ENCODE data around the gene RASGRF1.

RASGRF1 gene

DNA sequence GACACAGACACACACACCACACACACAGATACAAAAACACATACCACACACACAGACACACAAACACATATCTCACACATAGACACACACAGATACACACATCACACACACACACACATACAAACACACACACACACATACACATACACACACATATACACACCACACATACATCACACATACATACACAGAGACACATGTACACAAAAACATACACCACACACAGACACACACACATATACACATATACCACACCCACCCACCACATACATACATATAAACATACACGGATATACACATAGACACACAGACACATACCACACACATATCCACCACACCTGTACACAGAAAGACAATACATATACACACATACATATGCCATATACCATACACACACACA lies 66.7 kb downstream of the RASGRF1 start:
- Histone ChIP-seq H2AFZ (no peak overlapping the region), H3K36me3 (ENCODE audit: control insufficient read depth, insufficient read depth, low read length) (no peaks in the 10 kb centered on the region), H3K27ac (no peak overlapping the region), H3K4me2 (ENCODE audit: low read length) (no peak overlapping the region), H3K27me3 (ENCODE audit: control insufficient read depth, insufficient read depth, low read length) (no peaks in the 10 kb centered on the region), H3K9ac (no peak overlapping the region), H3K79me2 (no peaks in the 10 kb centered on the region), H3K4me3 (ENCODE audit: low read depth, low read length) (no peak overlapping the region), H3K9me3 (ENCODE audit: control insufficient read depth, low read length) (no peaks in the 10 kb centered on the region), H3K4me1 (no peaks in the 10 kb centered on the region)
- TF ChIP-seq, protein P1, sequence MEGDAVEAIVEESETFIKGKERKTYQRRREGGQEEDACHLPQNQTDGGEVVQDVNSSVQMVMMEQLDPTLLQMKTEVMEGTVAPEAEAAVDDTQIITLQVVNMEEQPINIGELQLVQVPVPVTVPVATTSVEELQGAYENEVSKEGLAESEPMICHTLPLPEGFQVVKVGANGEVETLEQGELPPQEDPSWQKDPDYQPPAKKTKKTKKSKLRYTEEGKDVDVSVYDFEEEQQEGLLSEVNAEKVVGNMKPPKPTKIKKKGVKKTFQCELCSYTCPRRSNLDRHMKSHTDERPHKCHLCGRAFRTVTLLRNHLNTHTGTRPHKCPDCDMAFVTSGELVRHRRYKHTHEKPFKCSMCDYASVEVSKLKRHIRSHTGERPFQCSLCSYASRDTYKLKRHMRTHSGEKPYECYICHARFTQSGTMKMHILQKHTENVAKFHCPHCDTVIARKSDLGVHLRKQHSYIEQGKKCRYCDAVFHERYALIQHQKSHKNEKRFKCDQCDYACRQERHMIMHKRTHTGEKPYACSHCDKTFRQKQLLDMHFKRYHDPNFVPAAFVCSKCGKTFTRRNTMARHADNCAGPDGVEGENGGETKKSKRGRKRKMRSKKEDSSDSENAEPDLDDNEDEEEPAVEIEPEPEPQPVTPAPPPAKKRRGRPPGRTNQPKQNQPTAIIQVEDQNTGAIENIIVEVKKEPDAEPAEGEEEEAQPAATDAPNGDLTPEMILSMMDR (IDR thresholded peaks at IDR 0.05) = no peak

DNA sequence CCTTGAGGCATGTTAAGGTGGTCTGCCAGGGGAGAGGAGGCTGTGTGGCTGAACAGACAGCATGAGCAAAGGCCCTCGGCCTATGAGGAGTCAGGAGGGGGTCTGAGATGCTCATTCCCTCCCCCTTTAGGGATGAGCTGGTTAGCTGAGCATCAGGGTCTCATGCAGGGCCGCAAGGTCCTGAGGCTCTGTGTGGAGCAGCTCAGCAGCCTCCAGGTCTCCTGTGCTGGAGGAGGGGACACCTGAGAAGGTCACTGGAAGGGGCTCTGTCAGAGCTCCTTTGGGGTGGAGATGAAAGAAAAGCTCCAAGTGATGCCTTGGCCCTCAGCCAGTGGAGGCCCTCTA lies 67.1 kb downstream of the RASGRF1 start:
- Histone ChIP-seq H3K4me2 (ENCODE audit: low read length) (no peak overlapping the region), H3K4me1 (no peaks in the 10 kb centered on the region), H3K9me3 (ENCODE audit: control insufficient read depth, low read length) (no peaks in the 10 kb centered on the region), H2AFZ (no peak overlapping the region), H3K36me3 (ENCODE audit: control insufficient read depth, insufficient read depth, low read length) (no peaks in the 10 kb centered on the region), H3K4me3 (ENCODE audit: low read depth, low read length) (no peak overlapping the region), H3K27me3 (ENCODE audit: control insufficient read depth, insufficient read depth, low read length) (no peaks in the 10 kb centered on the region), H3K79me2 (no peaks in the 10 kb centered on the region), H3K27ac (no peak overlapping the region), H3K9ac (no peak overlapping the region)
- TF ChIP-seq, protein P1 (IDR thresholded peaks at IDR 0.05) = no peak

DNA sequence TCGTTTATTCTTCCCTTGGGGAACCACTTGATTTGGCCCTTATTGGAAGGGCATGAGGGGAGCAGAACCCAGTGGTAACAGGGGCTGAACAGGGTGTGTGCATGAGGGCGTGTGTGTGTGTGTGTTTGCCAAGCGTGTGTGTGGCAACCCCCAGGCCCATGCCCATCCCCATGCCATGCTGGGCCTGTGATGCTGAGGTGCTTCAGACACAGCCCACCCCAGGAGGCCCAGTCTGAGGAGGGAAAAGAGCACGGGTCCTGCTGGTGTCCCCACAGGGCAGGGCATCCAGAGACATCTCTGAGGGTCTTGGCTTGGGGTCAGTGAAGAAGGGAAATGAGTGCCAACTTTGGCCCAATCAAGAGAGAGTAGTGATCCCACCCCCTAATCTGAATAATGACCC lies 71.6 kb downstream of the RASGRF1 start:
- H3K4me2 ChIP-seq (ENCODE audit: low read length) = no peak overlapping the region
- H3K27ac ChIP-seq = no peak overlapping the region
- H2AFZ ChIP-seq = no peak overlapping the region
- TF ChIP-seq, protein P1 (IDR thresholded peaks at IDR 0.05) = no peak
- H3K4me3 ChIP-seq (ENCODE audit: low read depth, low read length) = no peak overlapping the region
- H3K27me3 ChIP-seq (ENCODE audit: control insufficient read depth, insufficient read depth, low read length) = no peaks in the 10 kb centered on the region
- no peaks in the 10 kb centered on the region for H3K4me1 ChIP-seq
- H3K36me3 ChIP-seq (ENCODE audit: control insufficient read depth, insufficient read depth, low read length) = no peaks in the 10 kb centered on the region
- no peak overlapping the region for H3K9ac ChIP-seq
- H3K9me3 ChIP-seq (ENCODE audit: control insufficient read depth, low read length) = no peaks in the 10 kb centered on the region
- no peaks in the 10 kb centered on the region for H3K79me2 ChIP-seq

DNA sequence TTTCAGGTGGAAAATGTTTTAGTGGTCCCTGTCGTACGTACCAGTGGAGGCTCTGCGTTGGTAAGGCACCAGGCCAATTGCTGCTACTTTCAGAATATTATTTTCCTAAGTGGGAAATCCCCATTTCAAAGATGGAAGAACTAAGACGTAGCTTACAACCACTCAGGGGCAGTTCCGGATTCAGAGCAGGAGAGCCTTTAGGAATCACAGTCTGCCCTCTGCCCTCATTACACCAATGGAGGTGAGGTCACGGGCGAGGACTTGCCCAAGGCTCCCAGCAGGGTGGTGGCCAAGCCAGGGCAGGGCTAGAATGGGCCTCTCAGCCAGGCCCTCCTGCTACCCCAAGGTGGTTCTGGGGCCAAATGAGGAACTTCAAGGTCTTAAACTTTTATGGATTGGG lies 72.6 kb downstream of the RASGRF1 start:
- TF ChIP-seq, protein P1 (IDR thresholded peaks at IDR 0.05) = no peak
- Histone ChIP-seq H3K9me3 (ENCODE audit: control insufficient read depth, low read length) (no peaks in the 10 kb centered on the region), H2AFZ (no peak overlapping the region), H3K4me2 (ENCODE audit: low read length) (no peak overlapping the region), H3K9ac (no peak overlapping the region), H3K27me3 (ENCODE audit: control insufficient read depth, insufficient read depth, low read length) (no peaks in the 10 kb centered on the region), H3K79me2 (no peaks in the 10 kb centered on the region), H3K4me1 (no peaks in the 10 kb centered on the region), H3K36me3 (ENCODE audit: control insufficient read depth, insufficient read depth, low read length) (no peaks in the 10 kb centered on the region), H3K27ac (no peak overlapping the region), H3K4me3 (ENCODE audit: low read depth, low read length) (no peak overlapping the region)

DNA sequence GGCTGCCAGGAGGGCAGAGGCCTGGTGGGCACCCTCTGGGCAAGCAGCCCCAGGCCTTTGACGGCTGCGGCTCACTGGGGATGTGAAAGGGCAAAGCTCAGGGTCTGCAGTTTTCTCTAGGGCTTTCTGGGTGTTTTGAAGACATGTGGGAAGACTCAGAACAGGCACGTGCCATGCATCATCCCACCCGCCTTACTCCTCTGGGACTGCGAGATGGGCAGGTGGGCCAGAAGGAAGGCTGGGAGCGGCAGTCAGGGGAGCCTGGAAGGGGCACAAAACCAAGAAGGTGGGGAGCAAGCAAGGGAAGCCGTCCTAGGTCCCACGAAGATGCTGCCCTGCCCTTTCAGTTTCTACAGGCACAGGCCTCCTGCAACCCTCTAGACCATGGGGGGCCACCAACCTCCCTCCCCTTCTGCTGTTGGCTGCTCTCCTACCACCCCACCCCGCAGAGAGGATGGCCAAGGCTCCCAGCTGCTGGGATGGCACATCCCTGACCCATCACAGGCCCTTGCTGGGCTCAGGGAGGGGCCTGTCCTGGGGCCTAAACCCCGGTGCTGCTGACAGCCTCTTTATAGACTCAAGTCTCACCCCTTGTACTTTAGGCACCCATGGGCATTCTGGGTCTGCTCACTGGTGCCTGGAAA lies 73.9 kb downstream of the RASGRF1 start:
- no peaks in the 10 kb centered on the region for H3K27me3 ChIP-seq (ENCODE audit: control insufficient read depth, insufficient read depth, low read length)
- H3K27ac ChIP-seq = no peak overlapping the region
- H3K79me2 ChIP-seq = no peaks in the 10 kb centered on the region
- H2AFZ ChIP-seq = no peak overlapping the region
- H3K4me1 ChIP-seq = no peaks in the 10 kb centered on the region
- H3K4me2 ChIP-seq (ENCODE audit: low read length) = no peak overlapping the region
- H3K9ac ChIP-seq = no peak overlapping the region
- H3K9me3 ChIP-seq (ENCODE audit: control insufficient read depth, low read length) = no peaks in the 10 kb centered on the region
- H3K4me3 ChIP-seq (ENCODE audit: low read depth, low read length) = no peak overlapping the region
- H3K36me3 ChIP-seq (ENCODE audit: control insufficient read depth, insufficient read depth, low read length) = no peaks in the 10 kb centered on the region
- TF ChIP-seq, protein P1 (IDR thresholded peaks at IDR 0.05) = no peak
